GM23338 (cell line): ENCODE results near the gene SRRD. TPM values are rescaled to one million over a fixed set of nuclear protein-coding genes. Genes with fewer than 3 reads are reported as not detected.
A peak's percentile ranks its signal among the peaks of the same experiment; 100 is the strongest.

Experiments used
- ATAC-seq: fragments of 200-7000 bp; cut with Tn5 transposase; 3 replicates; pipeline ENCODE4 v1.9.1; 2020
- DNase-seq: peaks from one replicate; pipeline ENCODE4 v3.0.0-alpha.2; 2015; ENCODE audit warnings: low spot score
- H2AFZ ChIP-seq: fragments of 200-600 bp; sonication (generic); 2 replicates; pipeline ENCODE4 v1.8.0; 2016; ENCODE audit warnings: antibody characterized with exemption, mild to moderate bottlenecking, moderate library complexity
- H3F3A ChIP-seq: fragments of 200-600 bp; sonication (generic); replicated peaks from 2 replicates; pipeline ENCODE4 v1.8.0; 2017; ENCODE audit warnings: antibody characterized with exemption, mixed run types, low read depth
- H3K27ac ChIP-seq: fragments of 200-600 bp; sonication (generic); 2 replicates; pipeline ENCODE4 v1.6.1; 2016; ENCODE audit warnings: low read depth
- H3K27me3 ChIP-seq: fragments of 200-600 bp; sonication (generic); 2 replicates; pipeline ENCODE4 v1.8.0; 2016; ENCODE audit warnings: mild to moderate bottlenecking, mixed run types, moderate library complexity; ENCODE audit not compliant: insufficient read depth
- H3K36me3 ChIP-seq: fragments of 200-600 bp; sonication (generic); 2 replicates; pipeline ENCODE4 v1.8.0; 2016; ENCODE audit warnings: mild to moderate bottlenecking; ENCODE audit not compliant: insufficient read depth
- H3K4me1 ChIP-seq: fragments of 200-600 bp; sonication (generic); 2 replicates; pipeline ENCODE4 v1.8.0; 2016; ENCODE audit warnings: mild to moderate bottlenecking, moderate library complexity; ENCODE audit not compliant: insufficient read depth
- H3K4me2 ChIP-seq: fragments of 200-600 bp; sonication (generic); 2 replicates; pipeline ENCODE4 v1.7.1; 2017; ENCODE audit warnings: mixed run types
- H3K4me3 ChIP-seq: fragments of 200-600 bp; sonication (generic); 2 replicates; pipeline ENCODE4 v1.6.1; 2016; ENCODE audit warnings: mixed run types
- H3K79me2 ChIP-seq: fragments of 200-600 bp; sonication (generic); replicated peaks from 2 replicates; pipeline ENCODE4 v1.8.0; 2017; ENCODE audit warnings: mild to moderate bottlenecking; ENCODE audit not compliant: insufficient read depth
- H3K9me2 ChIP-seq: fragments of 200-600 bp; sonication (generic); 2 replicates; pipeline ENCODE4 v1.8.0; 2017; ENCODE audit not compliant: insufficient read depth
- H4K20me1 ChIP-seq: fragments of 200-600 bp; sonication (generic); replicated peaks from 2 replicates; pipeline ENCODE4 v1.8.0; 2017; ENCODE audit warnings: mild to moderate bottlenecking; ENCODE audit not compliant: insufficient read depth
- H3K27ac Mint-ChIP-seq: 2 replicates; pipeline ENCODE4 v1.8.0; 2020; ENCODE audit warnings: inconsistent platforms, mild to moderate bottlenecking, moderate library complexity, mixed read lengths
- H3K27me3 Mint-ChIP-seq: 3 replicates; pipeline ENCODE4 v1.8.0; 2022; ENCODE audit warnings: low read depth, mild to moderate bottlenecking, moderate library complexity, mixed read lengths, inconsistent platforms; ENCODE audit not compliant: insufficient read depth, poor library complexity
- H3K36me3 Mint-ChIP-seq: 3 replicates; pipeline ENCODE4 v1.8.0; 2021; ENCODE audit warnings: low read depth, mild to moderate bottlenecking, inconsistent platforms, moderate library complexity, mixed read lengths
- H3K4me1 Mint-ChIP-seq: 3 replicates; pipeline ENCODE4 v1.8.0; 2020; ENCODE audit warnings: mild to moderate bottlenecking, inconsistent platforms, mixed read lengths
- H3K4me3 Mint-ChIP-seq: 3 replicates; pipeline ENCODE4 v1.8.0; 2021; ENCODE audit warnings: moderate library complexity, mild to moderate bottlenecking, inconsistent platforms, mixed read lengths
- H3K9me3 Mint-ChIP-seq: 3 replicates; pipeline ENCODE4 v1.8.0; 2020; ENCODE audit warnings: moderate library complexity, mild to moderate bottlenecking, inconsistent platforms, mixed read lengths
- EZH2 ChIP-seq: fragments of 200-600 bp; sonication (generic); IDR thresholded peaks from one replicate; pipeline ENCODE4 v1.8.0; 2017; ENCODE audit warnings: antibody characterized with exemption, mild to moderate bottlenecking, low read depth; ENCODE audit not compliant: unreplicated experiment
- POLR2AphosphoS5 ChIP-seq: IDR thresholded peaks from 2 replicates; pipeline ENCODE4 v1.6.1; 2016; ENCODE audit warnings: antibody characterized with exemption, low read depth
- ZNF331 ChIP-seq: fragments of 250-450 bp; sonication (Bioruptor Pico); IDR thresholded peaks from 2 replicates; pipeline ENCODE4 v1.5.0; 2020; ENCODE audit warnings: low read depth, mild to moderate bottlenecking, moderate library complexity
- polyA plus RNA-seq: library from polyadenylated mRNA; unstranded; fragments of >200 nt; fragmentation: Nextera tagmentation; extraction: Ambion mirVana; gene quantifications from 2 replicates; pipeline ENCODE4 v1.2.1, GENCODE V29; 2016
- total RNA-seq: library from RNA; depleted of rRNA; stranded (reverse); fragments of >200 nt; shearing (Covaris generic); gene quantifications from 2 replicates; pipeline ENCODE4 v1.2.3, GENCODE V29; 2014
- TF ChIP-seq, protein P1 (sequence below), 2 experiments: fragments of 200-600 bp in 1 of 2; sonication (generic) in 1 of 2; conservative IDR thresholded peaks; 2 replicates each; pipeline versions ENCODE4 v1.5.1 to v1.6.1; 2016 to 2017; ENCODE audit warnings: antibody characterized with exemption in 2 of 2, low read depth in 2 of 2, mild to moderate bottlenecking in 2 of 2, moderate library complexity in 1 of 2
- TF ChIP-seq, protein P2 (sequence below): IDR thresholded peaks from one replicate; pipeline ENCODE4 v1.6.1; 2018; ENCODE audit warnings: antibody characterized with exemption; ENCODE audit not compliant: unreplicated experiment
- TF ChIP-seq, protein P3 (sequence below): fragments of 250-450 bp; sonication (Bioruptor Pico); IDR thresholded peaks from 2 replicates; pipeline ENCODE4 v1.5.0; 2020; ENCODE audit warnings: mild to moderate bottlenecking, moderate library complexity
- TF ChIP-seq, protein P4 (sequence below): IDR thresholded peaks from 2 replicates; pipeline ENCODE4 v1.6.1; 2016; ENCODE audit warnings: antibody characterized with exemption

SRRD gene
- total and polyA plus RNA-seq, 2 experiments from 2014 or later, result 17.8 to 23.2 TPM

DNA sequence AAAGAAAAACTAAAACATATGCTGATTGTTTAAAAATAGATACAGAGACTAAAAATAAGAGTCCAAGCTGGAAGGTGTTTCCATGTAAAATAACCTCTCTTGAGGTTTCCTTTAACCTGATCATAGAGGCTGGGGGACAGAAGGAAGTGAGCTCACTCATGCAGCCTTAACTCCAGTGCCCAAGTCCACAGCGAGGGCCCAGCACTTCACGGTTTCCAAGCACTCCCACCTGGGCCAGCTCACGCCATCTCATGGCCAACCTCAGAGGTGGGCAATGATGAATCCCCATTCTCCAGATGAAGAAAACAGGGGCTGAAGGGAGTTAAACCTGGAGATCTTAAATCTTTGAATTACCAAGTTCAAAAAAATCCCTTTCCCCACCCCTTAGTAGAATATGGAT, 43.5 kb downstream of the SRRD start:
- TF ChIP-seq, protein P1, sequence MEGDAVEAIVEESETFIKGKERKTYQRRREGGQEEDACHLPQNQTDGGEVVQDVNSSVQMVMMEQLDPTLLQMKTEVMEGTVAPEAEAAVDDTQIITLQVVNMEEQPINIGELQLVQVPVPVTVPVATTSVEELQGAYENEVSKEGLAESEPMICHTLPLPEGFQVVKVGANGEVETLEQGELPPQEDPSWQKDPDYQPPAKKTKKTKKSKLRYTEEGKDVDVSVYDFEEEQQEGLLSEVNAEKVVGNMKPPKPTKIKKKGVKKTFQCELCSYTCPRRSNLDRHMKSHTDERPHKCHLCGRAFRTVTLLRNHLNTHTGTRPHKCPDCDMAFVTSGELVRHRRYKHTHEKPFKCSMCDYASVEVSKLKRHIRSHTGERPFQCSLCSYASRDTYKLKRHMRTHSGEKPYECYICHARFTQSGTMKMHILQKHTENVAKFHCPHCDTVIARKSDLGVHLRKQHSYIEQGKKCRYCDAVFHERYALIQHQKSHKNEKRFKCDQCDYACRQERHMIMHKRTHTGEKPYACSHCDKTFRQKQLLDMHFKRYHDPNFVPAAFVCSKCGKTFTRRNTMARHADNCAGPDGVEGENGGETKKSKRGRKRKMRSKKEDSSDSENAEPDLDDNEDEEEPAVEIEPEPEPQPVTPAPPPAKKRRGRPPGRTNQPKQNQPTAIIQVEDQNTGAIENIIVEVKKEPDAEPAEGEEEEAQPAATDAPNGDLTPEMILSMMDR (conservative IDR thresholded peaks at IDR 0.05; ENCODE audit: low read depth in 2 of 2), result peak in 1 of 2 experiments; percentile 7; a peak in 1 of 4 replicates
- TF ChIP-seq, protein P2, sequence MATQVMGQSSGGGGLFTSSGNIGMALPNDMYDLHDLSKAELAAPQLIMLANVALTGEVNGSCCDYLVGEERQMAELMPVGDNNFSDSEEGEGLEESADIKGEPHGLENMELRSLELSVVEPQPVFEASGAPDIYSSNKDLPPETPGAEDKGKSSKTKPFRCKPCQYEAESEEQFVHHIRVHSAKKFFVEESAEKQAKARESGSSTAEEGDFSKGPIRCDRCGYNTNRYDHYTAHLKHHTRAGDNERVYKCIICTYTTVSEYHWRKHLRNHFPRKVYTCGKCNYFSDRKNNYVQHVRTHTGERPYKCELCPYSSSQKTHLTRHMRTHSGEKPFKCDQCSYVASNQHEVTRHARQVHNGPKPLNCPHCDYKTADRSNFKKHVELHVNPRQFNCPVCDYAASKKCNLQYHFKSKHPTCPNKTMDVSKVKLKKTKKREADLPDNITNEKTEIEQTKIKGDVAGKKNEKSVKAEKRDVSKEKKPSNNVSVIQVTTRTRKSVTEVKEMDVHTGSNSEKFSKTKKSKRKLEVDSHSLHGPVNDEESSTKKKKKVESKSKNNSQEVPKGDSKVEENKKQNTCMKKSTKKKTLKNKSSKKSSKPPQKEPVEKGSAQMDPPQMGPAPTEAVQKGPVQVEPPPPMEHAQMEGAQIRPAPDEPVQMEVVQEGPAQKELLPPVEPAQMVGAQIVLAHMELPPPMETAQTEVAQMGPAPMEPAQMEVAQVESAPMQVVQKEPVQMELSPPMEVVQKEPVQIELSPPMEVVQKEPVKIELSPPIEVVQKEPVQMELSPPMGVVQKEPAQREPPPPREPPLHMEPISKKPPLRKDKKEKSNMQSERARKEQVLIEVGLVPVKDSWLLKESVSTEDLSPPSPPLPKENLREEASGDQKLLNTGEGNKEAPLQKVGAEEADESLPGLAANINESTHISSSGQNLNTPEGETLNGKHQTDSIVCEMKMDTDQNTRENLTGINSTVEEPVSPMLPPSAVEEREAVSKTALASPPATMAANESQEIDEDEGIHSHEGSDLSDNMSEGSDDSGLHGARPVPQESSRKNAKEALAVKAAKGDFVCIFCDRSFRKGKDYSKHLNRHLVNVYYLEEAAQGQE, result no peak
- TF ChIP-seq ZNF331 (CRISPR knock-in tag), result no peak
- Histone ChIP-seq H3F3A (peaks cover 27% of the 10 kb centered on the region), H3K9me2 (no peaks in the 10 kb centered on the region), H3K4me2 (no peak overlapping the region), H3K27me3 (no peaks in the 10 kb centered on the region), H4K20me1 (no peaks in the 10 kb centered on the region; the same call in none of the 2 replicates), H3K79me2 (no peaks in the 10 kb centered on the region), H3K27ac (no peak overlapping the region), H3K4me1 (no peaks in the 10 kb centered on the region), H3K4me3 (no peak overlapping the region), H2AFZ (no peak overlapping the region), H3K36me3 (peaks cover 54% of the 10 kb centered on the region)
- Mint-ChIP-seq H3K4me3 (no peak overlapping the region), H3K9me3 (no peaks in the 10 kb centered on the region), H3K4me1 (no peaks in the 10 kb centered on the region), H3K27ac (no peak overlapping the region), H3K27me3 (no peaks in the 10 kb centered on the region), H3K36me3 (peaks cover 68% of the 10 kb centered on the region)
- DNase-seq (no peak), ATAC-seq (no peak)

DNA sequence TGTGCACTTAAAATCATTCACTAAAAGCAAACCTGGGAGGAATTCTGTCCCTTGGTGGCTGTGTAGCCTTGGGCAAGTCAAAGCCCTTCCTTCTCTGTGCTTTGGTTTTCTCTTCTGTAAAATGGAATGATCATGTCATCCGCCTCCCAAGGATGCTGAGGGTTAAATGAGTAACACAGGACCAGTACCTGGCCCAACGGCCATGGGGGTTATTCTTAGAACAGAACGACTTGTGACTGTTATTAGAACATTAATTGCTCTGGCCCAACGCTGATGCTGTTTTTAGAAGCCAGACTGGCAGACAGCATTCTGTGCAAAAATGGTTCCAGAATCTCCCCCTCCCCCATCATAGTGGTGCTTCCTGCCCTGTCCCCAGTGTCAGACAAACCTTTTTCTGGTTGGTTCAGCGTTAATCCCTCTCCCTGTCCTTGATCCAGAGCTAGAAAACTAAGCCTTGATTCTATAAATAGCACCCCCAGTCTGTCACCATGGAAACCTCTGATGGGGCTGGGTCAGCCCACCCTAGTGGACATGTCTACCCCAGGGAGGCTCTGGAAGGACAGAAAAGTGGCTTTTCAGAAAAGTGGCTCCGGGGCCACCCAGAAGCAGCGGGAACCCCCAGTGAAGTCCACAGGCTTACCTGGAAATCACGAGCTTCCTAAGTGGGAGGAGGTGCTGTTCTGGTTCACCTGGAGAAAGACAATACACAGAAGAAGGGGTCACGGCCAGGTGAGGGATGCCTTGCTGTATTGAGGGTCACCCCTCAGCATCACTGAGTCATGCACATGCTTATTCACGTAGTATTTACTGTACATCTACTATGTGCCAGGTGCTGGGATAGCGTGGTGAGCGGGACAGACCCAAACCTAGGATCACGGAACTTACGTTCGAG, 44.1 kb downstream of the SRRD start:
- no peak for ATAC-seq
- peaks cover 27% of the 10 kb centered on the region for H3F3A ChIP-seq
- no peak overlapping the region for H3K4me3 ChIP-seq
- no peaks in the 10 kb centered on the region for H3K9me2 ChIP-seq
- H3K27me3 ChIP-seq, result no peaks in the 10 kb centered on the region
- Mint-ChIP-seq H3K27ac (no peak overlapping the region), H3K36me3 (peaks cover 74% of the 10 kb centered on the region), H3K27me3 (no peaks in the 10 kb centered on the region), H3K9me3 (no peaks in the 10 kb centered on the region), H3K4me1 (no peaks in the 10 kb centered on the region), H3K4me3 (no peak overlapping the region)
- H2AFZ ChIP-seq, result no peak overlapping the region
- H4K20me1 ChIP-seq, result no peaks in the 10 kb centered on the region; the same call in none of the 2 replicates
- H3K4me1 ChIP-seq, result no peaks in the 10 kb centered on the region
- H3K27ac ChIP-seq, result no peak overlapping the region
- no peak overlapping the region for H3K4me2 ChIP-seq
- DNase-seq, result no peak
- no peaks in the 10 kb centered on the region for H3K79me2 ChIP-seq
- H3K36me3 ChIP-seq, result peaks cover 59% of the 10 kb centered on the region
- TF ChIP-seq EZH2 (no peak), POLR2AphosphoS5 (no peak)
- TF ChIP-seq, protein P3, sequence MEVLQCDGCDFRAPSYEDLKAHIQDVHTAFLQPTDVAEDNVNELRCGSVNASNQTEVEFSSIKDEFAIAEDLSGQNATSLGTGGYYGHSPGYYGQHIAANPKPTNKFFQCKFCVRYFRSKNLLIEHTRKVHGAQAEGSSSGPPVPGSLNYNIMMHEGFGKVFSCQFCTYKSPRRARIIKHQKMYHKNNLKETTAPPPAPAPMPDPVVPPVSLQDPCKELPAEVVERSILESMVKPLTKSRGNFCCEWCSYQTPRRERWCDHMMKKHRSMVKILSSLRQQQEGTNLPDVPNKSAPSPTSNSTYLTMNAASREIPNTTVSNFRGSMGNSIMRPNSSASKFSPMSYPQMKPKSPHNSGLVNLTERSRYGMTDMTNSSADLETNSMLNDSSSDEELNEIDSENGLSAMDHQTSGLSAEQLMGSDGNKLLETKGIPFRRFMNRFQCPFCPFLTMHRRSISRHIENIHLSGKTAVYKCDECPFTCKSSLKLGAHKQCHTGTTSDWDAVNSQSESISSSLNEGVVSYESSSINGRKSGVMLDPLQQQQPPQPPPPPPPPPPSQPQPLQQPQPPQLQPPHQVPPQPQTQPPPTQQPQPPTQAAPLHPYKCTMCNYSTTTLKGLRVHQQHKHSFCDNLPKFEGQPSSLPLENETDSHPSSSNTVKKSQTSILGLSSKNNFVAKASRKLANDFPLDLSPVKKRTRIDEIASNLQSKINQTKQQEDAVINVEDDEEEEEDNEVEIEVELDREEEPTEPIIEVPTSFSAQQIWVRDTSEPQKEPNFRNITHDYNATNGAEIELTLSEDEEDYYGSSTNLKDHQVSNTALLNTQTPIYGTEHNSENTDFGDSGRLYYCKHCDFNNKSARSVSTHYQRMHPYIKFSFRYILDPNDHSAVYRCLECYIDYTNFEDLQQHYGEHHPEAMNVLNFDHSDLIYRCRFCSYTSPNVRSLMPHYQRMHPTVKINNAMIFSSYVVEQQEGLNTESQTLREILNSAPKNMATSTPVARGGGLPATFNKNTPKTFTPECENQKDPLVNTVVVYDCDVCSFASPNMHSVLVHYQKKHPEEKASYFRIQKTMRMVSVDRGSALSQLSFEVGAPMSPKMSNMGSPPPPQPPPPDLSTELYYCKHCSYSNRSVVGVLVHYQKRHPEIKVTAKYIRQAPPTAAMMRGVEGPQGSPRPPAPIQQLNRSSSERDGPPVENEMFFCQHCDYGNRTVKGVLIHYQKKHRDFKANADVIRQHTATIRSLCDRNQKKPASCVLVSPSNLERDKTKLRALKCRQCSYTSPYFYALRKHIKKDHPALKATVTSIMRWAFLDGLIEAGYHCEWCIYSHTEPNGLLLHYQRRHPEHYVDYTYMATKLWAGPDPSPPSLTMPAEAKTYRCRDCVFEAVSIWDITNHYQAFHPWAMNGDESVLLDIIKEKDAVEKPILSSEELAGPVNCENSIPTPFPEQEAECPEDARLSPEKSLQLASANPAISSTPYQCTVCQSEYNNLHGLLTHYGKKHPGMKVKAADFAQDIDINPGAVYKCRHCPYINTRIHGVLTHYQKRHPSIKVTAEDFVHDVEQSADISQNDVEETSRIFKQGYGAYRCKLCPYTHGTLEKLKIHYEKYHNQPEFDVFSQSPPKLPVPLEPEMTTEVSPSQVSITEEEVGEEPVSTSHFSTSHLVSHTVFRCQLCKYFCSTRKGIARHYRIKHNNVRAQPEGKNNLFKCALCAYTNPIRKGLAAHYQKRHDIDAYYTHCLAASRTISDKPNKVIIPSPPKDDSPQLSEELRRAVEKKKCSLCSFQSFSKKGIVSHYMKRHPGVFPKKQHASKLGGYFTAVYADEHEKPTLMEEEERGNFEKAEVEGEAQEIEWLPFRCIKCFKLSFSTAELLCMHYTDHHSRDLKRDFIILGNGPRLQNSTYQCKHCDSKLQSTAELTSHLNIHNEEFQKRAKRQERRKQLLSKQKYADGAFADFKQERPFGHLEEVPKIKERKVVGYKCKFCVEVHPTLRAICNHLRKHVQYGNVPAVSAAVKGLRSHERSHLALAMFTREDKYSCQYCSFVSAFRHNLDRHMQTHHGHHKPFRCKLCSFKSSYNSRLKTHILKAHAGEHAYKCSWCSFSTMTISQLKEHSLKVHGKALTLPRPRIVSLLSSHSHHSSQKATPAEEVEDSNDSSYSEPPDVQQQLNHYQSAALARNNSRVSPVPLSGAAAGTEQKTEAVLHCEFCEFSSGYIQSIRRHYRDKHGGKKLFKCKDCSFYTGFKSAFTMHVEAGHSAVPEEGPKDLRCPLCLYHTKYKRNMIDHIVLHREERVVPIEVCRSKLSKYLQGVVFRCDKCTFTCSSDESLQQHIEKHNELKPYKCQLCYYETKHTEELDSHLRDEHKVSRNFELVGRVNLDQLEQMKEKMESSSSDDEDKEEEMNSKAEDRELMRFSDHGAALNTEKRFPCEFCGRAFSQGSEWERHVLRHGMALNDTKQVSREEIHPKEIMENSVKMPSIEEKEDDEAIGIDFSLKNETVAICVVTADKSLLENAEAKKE (CRISPR knock-in tag), result no peak
- TF ChIP-seq, protein P4, sequence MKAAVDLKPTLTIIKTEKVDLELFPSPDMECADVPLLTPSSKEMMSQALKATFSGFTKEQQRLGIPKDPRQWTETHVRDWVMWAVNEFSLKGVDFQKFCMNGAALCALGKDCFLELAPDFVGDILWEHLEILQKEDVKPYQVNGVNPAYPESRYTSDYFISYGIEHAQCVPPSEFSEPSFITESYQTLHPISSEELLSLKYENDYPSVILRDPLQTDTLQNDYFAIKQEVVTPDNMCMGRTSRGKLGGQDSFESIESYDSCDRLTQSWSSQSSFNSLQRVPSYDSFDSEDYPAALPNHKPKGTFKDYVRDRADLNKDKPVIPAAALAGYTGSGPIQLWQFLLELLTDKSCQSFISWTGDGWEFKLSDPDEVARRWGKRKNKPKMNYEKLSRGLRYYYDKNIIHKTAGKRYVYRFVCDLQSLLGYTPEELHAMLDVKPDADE, result no peak
